Fibroblast of lung (primary cell): ENCODE measurements around the gene ATP5MC2. TPM values are rescaled to one million over a fixed set of nuclear protein-coding genes. Genes with fewer than 3 reads are reported as not detected.
A peak's percentile ranks its signal among the peaks of the same experiment; 100 is the strongest.

Source experiments
- DNase-seq, 2 donors: peaks; one replicate each; pipeline versions ENCODE4 v3.0.0 to v3.0.0-alpha.2; 2010; ENCODE audit warnings: low read depth in 2 of 2
- H2AFZ ChIP-seq: 2 replicates; pipeline ENCODE4 v1.5.1; 2012; ENCODE audit warnings: low read length, control low read depth, inconsistent platforms
- H3K27ac ChIP-seq: 2 replicates; pipeline ENCODE4 v1.5.1; 2011; ENCODE audit warnings: low read length, control low read depth; ENCODE audit not compliant: insufficient read depth
- H3K27me3 ChIP-seq: 2 replicates; pipeline ENCODE4 v1.5.1; 2011; ENCODE audit warnings: mild to moderate bottlenecking, low read length; ENCODE audit not compliant: control insufficient read depth, insufficient read depth
- H3K36me3 ChIP-seq: 2 replicates; pipeline ENCODE4 v1.5.1; 2011; ENCODE audit warnings: low read length; ENCODE audit not compliant: control insufficient read depth, insufficient read depth
- H3K4me1 ChIP-seq: 2 replicates; pipeline ENCODE4 v1.5.1; 2011; ENCODE audit warnings: low read length; ENCODE audit not compliant: control insufficient read depth, insufficient read depth; ENCODE audit errors: extremely low read depth
- H3K4me2 ChIP-seq: 2 replicates; pipeline ENCODE4 v1.5.1; 2011; ENCODE audit warnings: low read length, control low read depth; ENCODE audit not compliant: insufficient read depth; ENCODE audit errors: extremely low read depth
- H3K4me3 ChIP-seq, 4 experiments: fragments of 200-600 bp in 1 of 4; sonication (generic) in 1 of 4; replicated peaks in 1 of 4; 2 replicates each; pipeline ENCODE4 v1.5.1; 2011 to 2016; ENCODE audit warnings: low read length in 4 of 4, low read depth in 3 of 4, mild to moderate bottlenecking in 3 of 4, control low read depth in 2 of 4, inconsistent platforms in 1 of 4, mixed read lengths in 1 of 4; ENCODE audit not compliant: insufficient read depth in 1 of 4; ENCODE audit errors: control extremely low read depth in 1 of 4
- H3K79me2 ChIP-seq: 2 replicates; pipeline ENCODE4 v1.5.1; 2012; ENCODE audit warnings: mild to moderate bottlenecking, low read length, inconsistent platforms; ENCODE audit not compliant: control insufficient read depth, insufficient read depth
- H3K9ac ChIP-seq: 2 replicates; pipeline ENCODE4 v1.5.1; 2011; ENCODE audit warnings: mild to moderate bottlenecking, low read length, control low read depth; ENCODE audit not compliant: insufficient read depth
- H3K9me3 ChIP-seq: 2 replicates; pipeline ENCODE4 v1.5.1; 2012; ENCODE audit warnings: low read depth, low read length; ENCODE audit not compliant: control insufficient read depth, insufficient read depth
- H4K20me1 ChIP-seq: 2 replicates; pipeline ENCODE4 v1.5.1; 2011; ENCODE audit warnings: low read length; ENCODE audit not compliant: control insufficient read depth, insufficient read depth; ENCODE audit errors: extremely low read depth
- CTCF ChIP-seq, 2 donors: IDR thresholded peaks in 1 of 2; conservative IDR thresholded peaks in 1 of 2; 1 replicate in 1 of 2; 2 replicates in 1 of 2; pipeline ENCODE4 v1.5.1; 2011 to 2012; ENCODE audit warnings: low read length in 2 of 2, control low read depth in 1 of 2, inconsistent platforms in 1 of 2, low read depth in 1 of 2, mild to moderate bottlenecking in 1 of 2
- EZH2 ChIP-seq: IDR thresholded peaks from 2 replicates; pipeline ENCODE4 v1.5.1; 2012; ENCODE audit warnings: low read length, control low read depth, mild to moderate bottlenecking; ENCODE audit errors: missing control alignments
- polyA plus RNA-seq, 2 donors: library from polyadenylated mRNA; depleted of rRNA in 1 of 2; stranded (reverse) in 1 of 2; unstranded in 1 of 2; fragments of >200 nt; gene quantifications; 2 replicates each; pipeline ENCODE4 v1.2.1, GENCODE V29; 2011 to 2012; ENCODE audit warnings: missing spikeins in 1 of 2
- total RNA-seq: library from RNA; depleted of rRNA; stranded (reverse); fragments of >200 nt; gene quantifications from 2 replicates; pipeline ENCODE4 v1.2.1, GENCODE V29; 2014

ATP5MC2 gene
- total and polyA plus RNA-seq, 2 donors (not counting 1 experiment from before 2014, with no cell fraction given): 148 to 232 TPM

GRCh38 chr12:53703756-53704155, 27.9 kb upstream of the ATP5MC2 start:
- Histone ChIP-seq H3K9ac (no peak overlapping the region), H3K4me3 (no peak overlapping the region), H3K9me3 (no peaks in the 10 kb centered on the region), H2AFZ (no peak overlapping the region), H3K27me3 (peaks cover 24% of the 10 kb centered on the region), H3K36me3 (no peaks in the 10 kb centered on the region), H4K20me1 (no peaks in the 10 kb centered on the region), H3K4me2 (no peak overlapping the region), H3K4me1 (no peaks in the 10 kb centered on the region), H3K79me2 (no peaks in the 10 kb centered on the region), H3K27ac (no peak overlapping the region)
- TF ChIP-seq CTCF (conservative IDR thresholded peaks at IDR 0.05 in 1 of 2, IDR thresholded peaks at IDR 0.05 in 1 of 2; ENCODE audit: low read depth in 1 of 2, low read length in 2 of 2): no peak
- TF ChIP-seq EZH2: no peak
- DNase-seq: peak in 1 of 2 donors; percentile 78

GRCh38 chr12:53701518-53702264, 25.8 kb upstream of the ATP5MC2 start:
- no peak overlapping the region for H3K4me3 ChIP-seq
- H3K27me3 ChIP-seq: peaks cover 36% of the 10 kb centered on the region
- TF ChIP-seq CTCF (conservative IDR thresholded peaks at IDR 0.05 in 1 of 2, IDR thresholded peaks at IDR 0.05 in 1 of 2; ENCODE audit: low read depth in 1 of 2, low read length in 2 of 2): peak; percentile 89 to 93
- no peak for TF ChIP-seq EZH2
- H3K4me2 ChIP-seq: no peak overlapping the region
- H4K20me1 ChIP-seq: no peaks in the 10 kb centered on the region
- H3K36me3 ChIP-seq: no peaks in the 10 kb centered on the region
- H3K9ac ChIP-seq: no peak overlapping the region
- no peaks in the 10 kb centered on the region for H3K4me1 ChIP-seq
- DNase-seq: peak; percentile 49 to 75
- H3K27ac ChIP-seq: no peak overlapping the region
- no peaks in the 10 kb centered on the region for H3K79me2 ChIP-seq
- H3K9me3 ChIP-seq: no peaks in the 10 kb centered on the region
- H2AFZ ChIP-seq: peak overlapping the region; percentile 53

- no peaks in the 10 kb centered on the region for H3K36me3 ChIP-seq
- H3K4me3 ChIP-seq: no peak overlapping the region
- no peaks in the 10 kb centered on the region for H4K20me1 ChIP-seq
- no peak overlapping the region for H2AFZ ChIP-seq
- H3K9me3 ChIP-seq: no peaks in the 10 kb centered on the region
- no peaks in the 10 kb centered on the region for H3K79me2 ChIP-seq
- peak in 1 of 2 donors; percentile 12 for DNase-seq
- TF ChIP-seq EZH2 (no peak), CTCF (conservative IDR thresholded peaks at IDR 0.05 in 1 of 2, IDR thresholded peaks at IDR 0.05 in 1 of 2; ENCODE audit: low read depth in 1 of 2, low read length in 2 of 2) (no peak)
- peaks cover 5% of the 10 kb centered on the region for H3K4me1 ChIP-seq
- no peak overlapping the region for H3K9ac ChIP-seq
- no peak overlapping the region for H3K27ac ChIP-seq
- H3K4me2 ChIP-seq: no peak overlapping the region
- peaks cover 31% of the 10 kb centered on the region for H3K27me3 ChIP-seq
Observed at GRCh38 chr12:53700567-53700966, 24.7 kb upstream of the ATP5MC2 start.
